Activated CD8-positive, alpha-beta memory T cell treated with anti-CD3 and anti-CD28 coated beads, Interleukin-2, amount 50 U/mL, for 4 hours (primary cell): ENCODE data around the gene SLC44A1.

Experiments used
- DNase-seq: peaks from one replicate; pipeline ENCODE4 v3.0.0-alpha.2; 2020

The SLC44A1 gene

DNA sequence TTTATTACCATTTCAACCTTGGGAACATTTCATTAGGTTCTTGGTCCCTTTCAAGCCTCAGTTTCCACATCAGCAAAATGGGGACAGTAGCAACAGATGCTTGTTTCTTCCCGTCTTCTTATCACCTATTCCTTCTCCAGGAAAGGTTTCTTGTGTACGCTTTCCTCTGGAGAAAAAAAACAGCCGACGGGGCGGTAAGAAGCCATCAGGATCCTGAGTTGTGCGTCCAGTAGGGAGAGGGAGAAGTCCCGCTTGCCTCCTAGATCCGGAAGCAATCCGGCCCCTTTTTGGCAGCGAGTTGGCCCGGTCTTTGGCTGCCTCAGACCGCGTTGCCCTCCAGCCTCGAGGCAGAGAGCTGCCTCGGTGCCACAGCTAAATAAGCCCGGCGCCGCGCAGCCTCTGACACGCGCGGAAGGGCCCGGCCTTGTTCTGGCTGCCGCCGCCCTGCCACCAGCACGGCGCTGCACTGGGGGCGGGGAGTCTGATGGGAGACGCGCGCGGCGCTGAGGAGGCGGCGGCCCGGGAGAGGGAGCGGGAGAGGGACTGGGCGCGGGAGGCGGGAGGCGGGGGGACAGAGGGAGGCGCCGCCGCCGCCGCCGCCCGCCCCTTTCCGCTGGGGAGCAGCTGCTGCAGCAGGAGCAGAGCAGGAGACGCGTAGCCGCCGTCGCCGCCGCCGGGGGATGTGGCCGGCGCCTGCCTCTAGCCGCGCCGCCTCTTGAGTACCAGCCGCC, at the start of gene SLC44A1:
Gene SLC44A1 (plus strand): TSS at position 649 of the 731 bp plus-strand sequence. CDS start 218 bp downstream, outside the sequence.
- DNase-seq = peak; percentile 92

DNA sequence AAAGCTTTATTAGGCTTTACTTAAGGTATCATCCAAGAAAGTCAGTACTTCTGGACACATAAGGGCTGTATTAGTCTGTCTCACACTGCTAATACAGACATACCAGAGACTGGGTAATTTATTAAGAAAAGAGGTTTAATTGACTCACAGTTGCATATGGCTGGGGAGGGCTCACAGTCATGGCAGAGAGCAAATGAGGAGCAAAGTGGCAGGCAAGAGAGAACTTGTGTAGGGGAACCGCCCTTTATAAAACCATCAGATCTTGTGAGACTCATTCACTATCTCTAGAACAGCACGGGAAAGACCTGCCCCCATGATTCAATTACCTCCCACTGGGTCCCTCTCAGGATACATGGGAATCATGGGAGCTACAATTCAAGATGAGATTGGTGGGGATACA, 49.2 kb upstream of the SLC44A1 start:
- DNase-seq = no peak

DNA sequence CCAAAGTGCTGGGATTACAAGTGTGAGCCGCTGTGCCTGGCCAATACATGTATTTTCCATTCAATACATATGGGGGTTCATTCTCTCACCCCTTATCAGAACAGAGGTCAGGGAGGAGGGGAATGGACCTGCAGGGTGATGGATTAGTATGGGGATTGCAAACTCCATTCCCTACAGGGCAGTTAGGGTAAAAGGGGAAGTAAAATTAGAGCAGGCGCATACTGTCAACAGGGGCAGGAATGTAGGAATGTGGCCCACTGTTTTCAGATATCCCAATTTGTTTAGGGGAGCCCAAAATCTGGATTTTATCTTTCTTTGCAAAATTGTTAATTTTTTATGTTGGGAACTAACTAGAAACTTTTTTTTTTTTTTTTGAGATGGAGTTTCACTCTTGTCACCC, 46.4 kb upstream of the SLC44A1 start:
- DNase-seq = no peak

- no peak for DNase-seq
Observed at GRCh38 chr9:105198865-105199264, 45.6 kb upstream of the SLC44A1 start.

DNA sequence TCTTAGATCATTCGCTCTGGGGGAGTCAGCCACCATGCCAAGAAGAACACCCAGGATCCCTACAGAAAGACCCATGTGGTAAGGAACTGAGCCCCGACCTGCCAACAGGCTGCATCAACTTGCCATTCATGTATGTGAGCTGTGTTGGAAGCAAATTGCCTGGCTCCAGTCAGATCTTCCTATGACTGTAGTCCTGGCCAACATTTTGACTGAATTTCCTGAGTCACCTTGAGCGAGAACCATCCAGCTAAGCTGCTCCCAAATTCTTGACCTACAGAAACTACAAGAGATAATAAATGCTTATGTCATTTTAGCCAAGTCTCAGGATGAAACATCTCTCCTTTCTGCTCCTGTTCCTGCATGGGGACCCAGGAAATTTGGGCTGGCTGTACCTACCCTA, 40.0 kb upstream of the SLC44A1 start:
- no peak for DNase-seq

- DNase-seq = no peak
Observed at GRCh38 chr9:105205787-105206495, 38.5 kb upstream of the SLC44A1 start.

GRCh38 chr9:105206496-105206820, 38.0 kb upstream of the SLC44A1 start:
- no peak for DNase-seq

DNA sequence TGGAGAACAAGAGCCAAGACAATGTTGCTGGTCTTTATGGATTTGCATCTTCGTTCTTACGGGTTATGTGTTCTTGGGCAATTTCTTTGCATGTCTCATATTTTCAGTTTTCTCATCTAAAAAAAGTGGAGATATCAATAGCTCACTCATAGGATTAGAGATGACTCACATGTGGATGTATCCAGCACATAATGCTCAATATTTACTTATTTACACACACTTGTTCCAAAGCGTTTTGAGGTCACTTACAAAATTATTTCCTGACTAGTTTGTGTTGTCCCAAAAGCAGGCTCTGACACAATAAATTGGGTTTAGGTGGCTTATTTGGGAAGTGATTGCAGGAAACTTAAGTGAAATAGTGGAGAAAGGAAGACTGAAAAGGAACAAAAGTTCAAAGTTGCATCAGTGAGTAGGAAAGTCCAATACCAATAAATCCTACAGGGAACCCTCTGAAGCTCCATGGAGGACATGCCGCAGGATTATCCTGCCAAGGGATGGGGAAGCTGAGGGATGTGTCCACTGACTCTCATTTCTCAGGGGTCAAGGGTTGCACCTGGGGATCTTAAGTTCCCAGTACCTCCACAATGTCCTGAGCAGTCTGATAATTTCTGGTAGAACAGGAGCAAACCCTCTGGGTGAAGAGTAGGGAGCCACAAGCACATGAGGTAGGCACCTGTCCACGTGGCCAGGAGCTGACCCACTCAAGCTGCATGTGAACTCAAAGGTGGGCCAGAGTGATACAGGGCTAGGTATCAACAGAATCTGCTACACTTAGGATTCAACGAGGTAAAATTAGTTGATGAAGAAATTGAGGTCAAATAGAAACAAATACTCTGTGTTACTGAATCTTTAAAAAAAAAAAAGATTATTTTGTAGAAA, 37.4 kb upstream of the SLC44A1 start:
- no peak for DNase-seq

GRCh38 chr9:105216440-105217178, 27.8 kb upstream of the SLC44A1 start:
- DNase-seq = no peak

DNA sequence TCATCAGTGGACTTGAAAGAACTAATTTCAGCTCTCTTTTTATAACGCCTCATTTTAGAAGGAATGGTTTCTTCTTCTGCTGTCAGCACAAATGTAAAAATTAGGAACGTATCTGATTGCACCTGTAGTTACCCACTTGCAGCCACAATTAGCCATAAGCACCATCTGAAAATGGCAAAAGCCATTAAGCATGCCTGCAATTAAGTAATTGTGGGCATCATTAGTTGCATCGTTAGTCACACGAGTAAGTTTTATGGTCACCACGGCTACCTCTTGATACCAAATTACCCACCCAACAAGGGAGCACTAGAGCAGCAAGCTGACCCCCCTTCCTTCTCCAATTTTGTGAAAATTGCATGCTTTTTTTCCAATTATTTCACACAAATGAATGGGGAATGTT, 25.8 kb upstream of the SLC44A1 start:
- no peak for DNase-seq

DNA sequence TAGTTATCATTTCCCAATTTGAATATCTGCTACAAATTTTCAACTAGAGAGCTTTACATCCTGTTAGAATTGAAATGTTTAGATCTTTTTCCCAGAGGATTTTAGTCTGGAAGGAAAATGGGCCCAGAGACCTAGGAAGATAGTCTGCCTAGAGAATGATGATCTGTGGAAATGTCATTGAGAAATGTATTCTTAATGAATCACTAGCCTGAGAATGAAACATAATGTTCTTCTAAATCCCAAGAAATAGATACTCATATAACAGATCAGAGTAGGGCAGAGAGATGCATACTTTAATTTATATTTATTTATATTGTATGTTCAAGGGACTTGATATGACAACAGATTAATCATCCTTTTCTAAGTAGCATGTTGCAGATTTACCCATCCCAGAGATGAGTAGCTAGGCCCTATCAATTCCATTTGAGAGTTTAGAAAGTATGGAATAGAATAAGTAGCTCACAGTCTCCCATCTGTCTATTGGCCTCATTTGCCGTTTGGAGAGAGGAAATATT, 25.1 kb upstream of the SLC44A1 start:
- DNase-seq = no peak

DNA sequence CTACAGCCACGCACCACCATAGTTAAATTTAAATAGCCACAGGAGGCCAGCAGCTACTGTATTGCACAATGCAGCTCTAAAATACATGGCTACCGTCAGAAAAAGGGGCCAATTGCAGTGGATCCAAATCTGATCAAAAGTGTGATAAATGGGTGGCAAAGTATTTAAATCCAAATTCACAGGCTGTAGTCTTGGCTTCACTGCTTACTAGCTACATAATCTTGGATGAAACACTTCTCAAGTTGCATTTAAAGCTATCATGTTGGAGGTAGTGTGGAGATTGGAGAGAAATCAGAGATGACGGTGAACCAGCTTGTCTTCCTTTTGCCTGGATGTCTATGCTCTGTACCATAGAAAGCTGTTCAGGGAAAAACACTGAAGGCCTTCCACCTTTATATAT, 24.0 kb upstream of the SLC44A1 start:
- no peak for DNase-seq

- DNase-seq = no peak
Observed at GRCh38 chr9:105223544-105224140, 20.8 kb upstream of the SLC44A1 start.

DNA sequence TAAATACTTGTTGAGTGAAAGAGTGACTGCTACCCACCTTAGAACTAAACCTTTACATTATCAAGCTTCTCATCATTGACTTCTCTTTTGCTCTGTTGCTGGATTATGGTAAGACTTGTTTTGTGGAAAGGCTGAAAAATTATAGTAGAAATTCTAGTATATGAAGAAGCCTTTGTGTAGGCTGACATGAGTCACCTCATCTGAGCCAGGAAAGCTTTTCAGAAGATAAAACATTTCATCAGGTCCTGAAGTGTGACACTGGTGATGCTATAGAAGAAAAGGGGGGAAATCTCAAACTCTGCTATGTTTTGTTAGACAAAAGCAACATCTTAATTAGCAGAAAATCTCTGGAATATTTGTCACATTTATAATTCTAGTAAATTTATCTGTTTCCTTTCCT, 18.4 kb upstream of the SLC44A1 start:
- DNase-seq = no peak

DNA sequence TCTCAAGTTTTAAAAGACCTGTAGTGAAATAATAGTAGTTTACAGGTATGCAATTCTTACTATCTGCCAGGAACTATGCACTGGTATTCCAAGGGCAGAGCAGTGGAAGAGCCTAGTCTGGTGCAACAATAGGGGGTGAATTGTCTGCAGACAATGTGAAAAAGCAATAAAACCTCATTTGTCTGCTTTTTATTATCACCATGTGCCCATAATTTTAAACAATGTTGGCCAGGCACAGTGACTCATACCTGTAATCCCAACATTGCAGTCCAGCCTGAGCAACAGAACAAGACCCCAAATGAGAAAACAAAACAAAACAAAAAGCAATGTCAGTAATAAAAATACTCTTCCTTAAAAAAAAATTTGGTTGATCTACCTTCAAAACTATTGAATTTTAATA, 12.2 kb upstream of the SLC44A1 start:
- DNase-seq = no peak

DNA sequence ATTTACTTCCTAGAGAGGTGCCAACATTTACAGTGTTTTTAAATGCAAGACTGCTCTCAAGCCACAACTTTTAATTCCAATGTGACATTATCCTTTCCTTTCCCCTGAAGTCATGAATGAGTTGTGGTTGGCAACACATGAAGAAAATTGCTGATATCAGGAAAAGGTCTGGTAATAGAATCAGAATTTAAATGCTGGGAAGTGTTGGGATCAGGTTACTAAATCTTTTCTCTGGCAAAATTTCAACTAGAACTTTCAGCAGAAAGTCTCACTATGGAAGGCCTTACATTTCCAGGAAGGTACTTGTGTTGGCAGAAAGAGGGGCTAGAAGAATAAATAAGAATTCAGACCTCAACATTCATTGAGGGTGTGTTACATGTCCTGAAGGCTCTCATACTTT, 10.6 kb upstream of the SLC44A1 start:
- DNase-seq = no peak

DNA sequence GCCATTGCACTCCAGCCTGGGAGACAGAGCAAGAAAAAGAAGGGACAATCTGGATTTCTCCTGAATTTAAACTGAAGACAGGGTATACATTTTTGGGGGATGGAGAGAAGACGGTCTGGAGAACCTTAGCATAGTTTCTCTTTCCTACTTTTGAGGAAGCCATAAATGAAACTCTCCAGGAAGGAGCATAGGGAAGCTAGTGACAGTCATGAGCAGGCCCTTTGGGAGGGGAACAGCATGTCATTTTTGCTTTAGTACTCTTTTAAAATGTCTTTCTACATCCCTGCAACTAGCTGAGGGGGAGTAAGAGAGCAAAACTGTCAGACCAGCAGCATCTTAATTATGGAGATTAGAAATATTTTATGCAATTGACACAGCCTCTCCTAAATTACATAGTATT, 8.2 kb upstream of the SLC44A1 start:
- DNase-seq = no peak

- no peak for DNase-seq
Observed at GRCh38 chr9:105237246-105237645, 7.2 kb upstream of the SLC44A1 start.

GRCh38 chr9:105238302-105238701, 6.1 kb upstream of the SLC44A1 start:
- no peak for DNase-seq

DNA sequence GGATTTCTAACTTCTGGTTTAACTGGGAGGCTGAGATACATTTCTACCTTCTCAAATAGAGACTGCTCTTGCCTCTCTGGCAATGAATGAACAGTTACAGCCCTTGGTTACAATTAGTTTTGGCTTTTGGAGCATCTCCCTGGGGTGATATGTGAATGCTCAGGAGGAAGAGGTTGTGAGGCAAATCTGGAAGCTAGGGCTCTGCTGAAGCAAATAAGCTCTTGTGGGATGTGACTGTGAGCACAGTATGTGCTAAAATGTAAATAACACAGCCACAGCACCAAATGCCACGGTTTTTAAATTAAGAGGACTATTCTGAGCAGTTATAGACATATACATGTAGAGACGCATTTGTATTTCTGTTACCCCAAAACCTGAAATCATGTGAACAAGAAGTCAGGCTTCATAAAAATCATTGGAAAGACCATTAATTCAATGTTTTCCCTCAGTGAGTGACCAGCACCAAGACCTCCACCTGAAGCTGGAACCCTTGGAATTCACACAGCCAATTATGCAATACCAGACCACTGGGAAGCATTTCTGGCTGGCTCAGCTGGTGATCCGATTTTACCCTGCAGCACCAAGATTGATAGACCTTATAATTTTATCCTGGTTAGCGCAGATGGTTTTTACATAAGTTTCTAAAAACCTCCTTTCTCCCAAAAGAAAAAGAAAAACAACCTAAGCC, 3.0 kb upstream of the SLC44A1 start:
- DNase-seq = no peak

GRCh38 chr9:105242062-105242461, 2.4 kb upstream of the SLC44A1 start:
- DNase-seq = no peak

- no peak for DNase-seq
Observed at GRCh38 chr9:105242557-105242956, 1.9 kb upstream of the SLC44A1 start.
